ENCODE data around the gene ST8SIA5.

DNA sequence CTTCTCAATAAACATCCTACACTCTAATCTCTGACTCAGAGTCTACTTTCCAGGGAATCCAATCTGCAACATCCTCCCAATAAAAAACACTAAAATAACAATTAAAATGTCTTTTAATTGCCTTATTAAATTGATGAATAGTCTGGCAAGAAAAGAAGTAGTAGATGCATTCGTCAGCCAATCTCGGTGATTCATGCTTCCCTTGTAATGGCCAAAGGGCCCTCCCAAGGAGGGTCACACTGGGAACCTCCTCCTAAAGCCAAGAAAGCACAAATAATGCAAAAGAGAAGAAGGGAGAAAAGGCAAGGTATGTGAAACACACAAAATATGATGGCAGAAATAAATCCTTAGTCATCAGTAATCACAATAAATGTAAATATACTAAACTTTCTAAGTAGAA lies 16.8 kb downstream of the ST8SIA5 start:
- TF ChIP-seq, protein P1, sequence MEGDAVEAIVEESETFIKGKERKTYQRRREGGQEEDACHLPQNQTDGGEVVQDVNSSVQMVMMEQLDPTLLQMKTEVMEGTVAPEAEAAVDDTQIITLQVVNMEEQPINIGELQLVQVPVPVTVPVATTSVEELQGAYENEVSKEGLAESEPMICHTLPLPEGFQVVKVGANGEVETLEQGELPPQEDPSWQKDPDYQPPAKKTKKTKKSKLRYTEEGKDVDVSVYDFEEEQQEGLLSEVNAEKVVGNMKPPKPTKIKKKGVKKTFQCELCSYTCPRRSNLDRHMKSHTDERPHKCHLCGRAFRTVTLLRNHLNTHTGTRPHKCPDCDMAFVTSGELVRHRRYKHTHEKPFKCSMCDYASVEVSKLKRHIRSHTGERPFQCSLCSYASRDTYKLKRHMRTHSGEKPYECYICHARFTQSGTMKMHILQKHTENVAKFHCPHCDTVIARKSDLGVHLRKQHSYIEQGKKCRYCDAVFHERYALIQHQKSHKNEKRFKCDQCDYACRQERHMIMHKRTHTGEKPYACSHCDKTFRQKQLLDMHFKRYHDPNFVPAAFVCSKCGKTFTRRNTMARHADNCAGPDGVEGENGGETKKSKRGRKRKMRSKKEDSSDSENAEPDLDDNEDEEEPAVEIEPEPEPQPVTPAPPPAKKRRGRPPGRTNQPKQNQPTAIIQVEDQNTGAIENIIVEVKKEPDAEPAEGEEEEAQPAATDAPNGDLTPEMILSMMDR (conservative IDR thresholded peaks at IDR 0.05 in 1 of 2, IDR thresholded peaks at IDR 0.05 in 1 of 2; ENCODE audit: low read depth in 1 of 2, low read length in 2 of 2), result no peak
- TF ChIP-seq EZH2 (IDR thresholded peaks at IDR 0.05; ENCODE audit: low read length, missing control alignments), result no peak

All from fibroblast of lung (primary cell).